CD1c-positive myeloid dendritic cell (primary cell): Measurements from ENCODE around the gene PLXNA4.

Experiments
- DNase-seq: peaks from one replicate; pipeline ENCODE4 v3.0.0-alpha.2; 2016; ENCODE audit errors: extremely low spot score

Gene PLXNA4

DNA sequence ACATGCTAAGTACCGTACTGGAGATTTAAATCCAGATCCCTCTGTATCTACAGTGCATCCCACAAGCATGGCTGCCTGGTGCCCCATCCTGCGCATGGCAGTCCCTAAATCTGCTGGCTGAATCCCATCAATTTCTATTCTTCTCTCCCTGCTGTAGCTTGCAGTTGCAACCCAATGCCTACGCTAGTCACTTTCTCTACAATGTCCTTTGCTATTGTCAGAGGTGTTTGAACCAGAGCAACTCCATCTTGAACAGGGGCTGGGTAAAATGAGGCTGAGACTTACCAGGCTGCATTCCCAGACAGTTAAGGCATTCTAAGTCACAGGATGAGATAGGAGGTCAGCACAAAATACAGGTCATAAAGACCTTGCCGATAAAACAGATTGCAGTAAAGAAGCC, 461.2 kb downstream of the PLXNA4 start:
- DNase-seq: no peak

DNA sequence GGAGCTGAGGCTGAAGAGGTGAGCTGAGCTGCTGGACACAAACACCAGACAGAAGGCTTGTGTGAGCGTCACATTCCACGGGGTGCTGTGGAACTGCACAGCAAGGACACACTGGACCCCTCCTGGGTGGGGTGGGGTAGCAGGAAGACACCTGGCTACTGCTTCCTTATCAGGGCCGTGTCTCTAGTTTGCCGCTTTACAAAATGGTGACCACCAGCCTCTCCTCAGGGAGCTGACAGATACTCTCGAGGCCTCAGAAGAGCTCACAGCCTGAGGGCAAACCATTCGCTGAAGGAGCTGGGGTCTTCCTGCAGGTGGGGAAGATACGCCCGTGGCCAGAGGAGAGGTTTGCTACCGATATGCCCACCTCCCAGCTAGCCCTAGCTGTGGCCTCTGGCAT, 461.9 kb downstream of the PLXNA4 start:
- no peak for DNase-seq

DNA sequence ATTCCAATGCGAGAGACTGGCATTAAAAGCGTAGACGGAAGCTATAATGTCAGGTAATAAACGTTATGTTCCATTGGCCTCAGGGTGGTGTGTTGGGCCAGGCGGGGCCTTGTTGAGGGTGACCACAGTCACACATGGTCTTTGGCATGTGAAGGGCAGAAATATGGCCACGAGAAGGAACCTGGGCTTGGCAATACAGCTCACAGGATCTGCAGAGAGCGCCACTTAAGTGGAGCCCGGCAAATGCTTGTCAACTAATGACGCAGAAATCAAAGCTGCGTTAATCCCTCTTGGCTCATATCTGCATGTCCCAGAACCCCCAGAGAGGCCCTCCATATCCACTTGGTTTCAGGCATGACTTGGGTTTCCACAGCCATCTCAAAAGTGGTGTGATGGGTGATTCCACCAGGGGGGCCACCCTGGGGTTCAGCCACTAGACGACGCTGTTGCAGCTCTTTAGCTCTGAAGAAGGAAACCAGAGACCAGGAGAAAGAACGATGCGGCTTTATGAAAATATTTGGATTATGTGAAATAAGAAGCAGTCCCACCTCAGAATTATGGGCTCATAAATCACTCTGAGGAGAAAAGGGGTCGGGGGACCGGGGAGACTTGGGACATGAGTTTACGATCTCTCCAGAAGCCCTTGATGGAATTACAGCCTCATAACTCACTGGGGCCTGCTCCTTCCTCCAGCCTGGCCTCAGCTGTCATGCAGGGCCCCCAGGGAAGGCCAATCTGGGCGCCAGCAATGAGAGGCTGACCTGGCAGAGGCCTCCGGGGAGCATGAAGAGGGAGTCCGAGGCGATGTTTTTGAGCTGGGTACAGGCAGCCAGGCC, 462.5 kb downstream of the PLXNA4 start:
- DNase-seq: no peak

DNA sequence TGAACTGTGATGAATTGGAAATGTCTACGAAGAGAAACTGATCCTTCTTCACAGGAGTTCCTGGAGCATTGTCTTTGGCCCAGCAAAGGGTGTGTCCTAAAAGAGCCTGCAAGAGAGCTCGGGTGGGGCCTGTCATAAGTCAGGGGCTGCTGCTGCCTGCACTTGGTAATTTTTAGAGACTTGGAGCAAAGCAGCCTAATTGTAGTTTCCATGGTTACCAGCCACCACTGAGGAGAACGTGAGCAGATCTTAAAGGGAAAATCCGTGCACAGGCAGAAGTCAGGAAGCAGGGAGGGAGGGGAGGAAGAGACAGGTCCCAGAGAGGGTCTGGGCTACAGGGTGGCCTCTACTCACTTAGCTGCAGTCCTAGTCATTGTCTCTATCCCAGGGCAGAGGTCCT, 463.6 kb downstream of the PLXNA4 start:
- DNase-seq: no peak

DNA sequence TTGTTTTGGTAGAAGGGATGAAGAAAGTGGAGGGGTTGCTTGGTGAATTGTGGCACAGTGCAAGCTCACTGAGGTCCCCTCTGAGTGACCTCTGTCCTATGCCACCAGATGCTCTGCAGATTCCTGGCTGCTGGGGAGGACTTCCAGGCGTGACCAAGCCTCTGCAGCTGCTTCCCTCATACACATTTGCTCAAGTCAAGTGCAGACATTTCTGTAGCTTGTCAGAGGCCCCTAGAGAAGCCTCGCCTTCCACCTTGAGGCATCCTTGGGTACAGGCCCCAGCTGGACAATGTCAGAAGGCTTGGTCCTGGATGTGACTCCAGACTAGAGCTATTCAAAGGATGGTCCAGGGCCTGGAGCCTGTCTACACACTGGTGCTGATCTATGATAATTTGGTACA, 464.2 kb downstream of the PLXNA4 start:
- no peak for DNase-seq

DNA sequence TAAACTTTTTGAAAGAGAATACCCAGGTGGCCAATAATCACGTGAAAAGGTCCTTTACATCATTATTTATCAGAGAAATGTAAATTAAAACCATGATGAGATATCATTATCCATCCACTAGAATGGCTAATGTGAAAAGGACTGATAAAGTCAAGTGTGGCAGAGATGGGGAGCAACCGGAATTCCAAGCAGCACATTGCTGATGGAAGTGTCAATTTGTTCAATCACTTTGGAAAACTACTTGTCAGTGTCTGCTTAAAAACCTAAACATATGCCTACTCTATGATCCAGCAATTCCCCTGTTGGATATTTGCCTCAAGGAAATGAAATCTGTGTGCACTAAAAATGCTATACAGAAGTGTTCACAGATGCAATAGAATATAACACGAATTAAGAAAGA, 465.6 kb downstream of the PLXNA4 start:
- DNase-seq: no peak

DNA sequence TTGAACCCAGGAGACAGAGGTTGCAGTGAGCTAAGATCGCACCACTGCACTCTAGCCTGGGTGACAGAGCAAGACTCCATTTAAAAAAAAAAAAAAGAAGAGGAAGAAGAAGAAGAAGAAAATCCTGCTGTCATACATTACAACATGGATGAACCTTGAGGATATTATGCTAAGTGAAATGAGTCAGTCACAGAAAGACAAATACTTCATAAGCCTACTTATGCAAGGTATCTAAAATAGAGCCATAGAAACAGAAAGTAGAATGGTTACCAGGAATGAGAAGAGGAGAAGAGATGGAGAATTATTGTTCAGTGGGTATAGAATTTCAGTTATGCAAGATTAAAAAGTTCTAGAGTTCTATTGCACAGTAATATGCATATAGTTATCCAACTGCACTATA, 466.5 kb downstream of the PLXNA4 start:
- no peak for DNase-seq

DNA sequence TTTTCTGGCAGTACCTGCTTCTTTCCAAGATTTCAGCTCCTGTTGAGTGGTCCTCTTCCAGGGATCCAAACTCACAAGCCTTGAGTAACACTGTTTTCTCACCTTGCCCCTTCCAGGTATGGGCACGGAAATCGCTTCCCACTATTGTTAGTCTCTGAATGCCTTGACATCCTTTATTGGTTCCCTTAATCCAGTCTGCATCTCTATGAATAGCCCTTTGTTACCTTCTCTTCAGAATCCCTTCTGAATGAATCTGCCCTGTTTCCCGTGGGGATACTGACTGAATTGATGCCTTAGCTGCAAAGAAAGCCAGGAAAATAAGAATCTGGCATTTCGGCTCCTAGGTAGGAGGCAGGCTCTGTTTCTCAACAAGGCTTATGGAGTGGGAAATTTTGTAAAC, 467.7 kb downstream of the PLXNA4 start:
- no peak for DNase-seq

DNA sequence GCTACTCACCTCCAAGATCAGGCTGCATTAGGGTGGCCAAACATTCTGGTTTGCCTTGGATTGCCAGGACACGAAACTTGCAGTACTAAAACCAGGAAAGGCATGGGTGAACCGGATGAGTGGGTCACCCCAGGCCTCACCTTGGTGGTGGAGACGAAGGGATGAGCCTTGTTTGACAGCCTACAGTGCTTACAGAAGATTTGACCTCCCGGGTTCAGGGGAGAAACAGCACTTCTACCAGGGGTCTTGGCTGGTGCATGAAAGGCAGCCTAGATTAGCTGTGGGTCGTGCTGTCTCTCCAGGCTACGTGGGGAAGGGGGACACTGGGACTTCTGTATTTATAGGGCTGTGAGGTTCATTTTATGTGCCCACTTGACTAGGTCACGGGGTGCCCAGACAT, 469.8 kb downstream of the PLXNA4 start:
- DNase-seq: no peak

DNA sequence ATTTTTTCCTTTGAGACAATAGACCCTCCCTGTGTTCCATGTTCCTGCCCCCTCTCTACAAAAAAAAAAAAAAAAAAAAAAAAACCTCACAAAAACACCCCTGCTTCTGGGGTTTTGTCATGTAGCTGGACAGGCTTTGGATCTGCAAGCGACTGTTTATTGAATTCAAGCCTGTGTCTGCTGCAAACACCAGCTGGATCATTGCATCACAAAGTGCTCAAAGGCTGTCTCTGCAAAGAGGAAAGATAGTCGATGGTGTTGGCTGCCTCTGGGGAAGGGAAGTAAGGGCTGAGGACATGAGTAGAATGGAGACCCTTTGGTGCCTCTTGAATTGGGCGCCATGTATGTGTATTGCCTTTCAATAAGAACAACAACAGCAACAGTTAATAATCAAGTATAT, 471.2 kb downstream of the PLXNA4 start:
- DNase-seq: no peak

DNA sequence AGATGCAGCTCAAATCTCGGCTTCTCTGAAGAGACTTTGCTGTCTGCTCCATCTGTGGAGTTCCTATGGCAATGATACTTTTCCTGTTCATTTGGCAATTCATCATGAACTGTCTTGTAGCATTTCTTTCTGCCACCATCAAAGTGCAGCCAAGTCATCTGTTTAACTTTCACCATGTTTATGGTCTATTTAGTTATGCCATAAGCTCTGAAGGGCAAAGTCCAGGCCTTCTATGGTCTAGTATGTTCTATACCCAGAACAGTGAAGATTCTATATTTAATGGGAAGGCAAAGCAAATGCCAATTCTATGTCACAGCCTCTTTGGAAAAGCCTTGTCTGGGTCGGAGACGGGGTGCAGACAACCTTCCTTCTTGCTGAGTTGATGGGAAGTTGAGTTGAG, 472.6 kb downstream of the PLXNA4 start:
- no peak for DNase-seq

DNA sequence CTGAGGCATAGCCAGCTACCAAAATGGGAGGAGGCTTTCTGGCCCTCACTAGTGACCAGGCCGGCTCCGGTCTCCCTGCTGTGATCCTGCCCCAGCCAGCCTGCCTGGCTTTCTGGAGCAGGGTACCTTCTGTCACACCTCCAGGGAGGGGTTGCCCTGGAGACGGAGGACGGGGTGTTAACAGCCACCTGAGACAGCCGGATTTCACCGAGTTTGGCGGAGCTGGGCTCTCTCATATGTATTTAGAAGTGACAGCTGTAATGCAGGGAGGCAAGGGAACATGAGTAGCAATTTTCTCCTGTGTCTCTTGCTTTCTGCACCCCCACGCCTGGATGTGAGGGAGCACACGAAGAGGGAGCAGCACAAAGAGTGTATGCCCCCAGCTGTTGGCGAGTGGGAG, 473.3 kb downstream of the PLXNA4 start:
- no peak for DNase-seq

DNA sequence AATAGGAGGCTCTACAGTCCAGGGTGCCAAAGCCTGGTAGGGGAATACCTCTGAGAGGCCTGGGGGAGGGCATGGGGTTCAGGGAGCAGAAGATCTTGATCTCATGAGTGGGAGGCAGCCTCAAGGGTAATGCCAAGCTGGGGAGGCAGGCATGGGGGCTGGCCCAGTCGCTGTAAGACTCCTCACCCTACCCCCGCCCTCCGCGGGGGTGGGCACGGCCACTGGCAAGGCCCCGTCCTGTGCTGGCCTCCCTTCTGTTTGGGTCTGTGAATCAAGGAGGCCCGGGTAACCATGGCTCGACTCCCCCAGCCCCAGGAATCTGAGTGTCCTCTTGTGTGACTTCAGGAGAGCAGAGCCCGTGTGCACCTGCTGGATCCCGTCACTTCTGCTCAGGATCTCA, 473.9 kb downstream of the PLXNA4 start:
- DNase-seq: no peak

DNA sequence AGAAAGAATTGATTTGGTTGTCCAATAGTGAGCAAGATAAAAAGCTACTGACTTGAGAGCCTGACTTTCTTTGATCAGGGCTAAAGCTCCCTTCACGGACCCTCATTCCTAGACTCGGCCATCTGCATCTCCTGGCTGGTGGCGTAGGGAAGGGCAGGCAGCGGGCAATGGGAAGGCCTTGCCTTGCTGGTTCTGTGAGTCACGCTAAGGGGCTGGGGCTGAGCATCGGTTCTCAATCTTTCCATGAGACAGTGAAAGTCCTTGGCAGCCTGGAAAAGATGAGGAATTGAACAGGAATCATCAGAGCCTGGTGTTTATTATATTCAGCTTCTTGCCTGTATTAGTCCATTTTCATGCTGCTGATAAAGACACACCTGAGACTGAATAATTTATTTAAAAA, 475.3 kb downstream of the PLXNA4 start:
- no peak for DNase-seq

DNA sequence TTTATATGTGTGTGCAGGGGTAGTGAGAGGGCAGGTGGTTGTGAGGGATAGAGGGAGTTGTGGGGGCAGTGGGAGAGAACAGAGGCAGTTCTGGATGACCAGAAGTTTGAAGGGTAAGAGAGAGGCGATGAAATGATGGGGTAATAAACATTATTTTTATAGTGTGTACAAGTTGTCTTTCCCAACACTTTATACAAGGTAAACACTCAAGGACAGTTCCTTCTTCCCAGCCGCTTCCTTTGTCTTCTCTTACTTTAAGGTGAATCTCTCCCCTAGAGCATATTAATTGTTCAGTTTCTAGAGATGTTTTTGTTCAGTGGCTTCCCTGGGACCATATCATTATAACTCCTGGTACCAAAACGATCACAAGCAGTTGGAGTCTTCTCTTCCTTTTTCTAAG, 475.8 kb downstream of the PLXNA4 start:
- DNase-seq: no peak

DNA sequence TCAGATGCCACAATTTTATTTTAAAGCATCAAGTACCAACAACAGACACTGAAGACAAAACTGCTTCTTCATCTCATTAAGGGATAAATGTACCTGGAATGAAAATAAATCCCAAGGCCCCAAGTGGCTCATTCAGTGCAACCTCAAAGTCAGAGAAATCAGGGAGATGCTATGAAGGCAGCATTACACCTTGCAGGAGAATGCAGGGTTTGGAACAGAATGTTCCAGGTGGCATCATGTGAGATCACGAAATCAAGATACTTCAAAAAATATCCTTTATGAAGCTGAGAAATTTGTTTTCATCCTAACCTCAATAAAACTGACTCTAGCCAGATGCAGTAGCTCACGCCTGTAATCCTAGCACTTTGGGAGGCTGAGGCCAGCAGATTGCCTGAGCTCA, 477.1 kb downstream of the PLXNA4 start:
- DNase-seq: no peak

DNA sequence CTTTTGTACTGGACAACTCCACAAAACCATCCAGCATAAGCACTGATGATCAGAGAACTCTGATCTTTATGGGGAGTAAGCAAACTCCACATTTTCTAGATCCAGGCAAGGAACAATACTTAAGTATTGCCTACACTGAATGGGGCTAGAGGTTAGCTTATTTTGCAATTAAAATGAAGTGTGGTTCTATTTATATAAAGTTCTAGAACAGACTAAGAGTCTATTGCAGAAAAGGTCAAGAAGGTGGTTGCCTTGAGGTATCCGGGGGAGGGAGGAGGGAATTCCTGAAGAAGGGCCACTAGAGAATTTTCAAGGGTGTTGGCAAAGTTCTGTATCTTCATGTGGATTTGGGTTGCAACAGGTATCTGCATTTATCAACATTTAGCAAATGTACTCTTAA, 477.9 kb downstream of the PLXNA4 start:
- no peak for DNase-seq

DNA sequence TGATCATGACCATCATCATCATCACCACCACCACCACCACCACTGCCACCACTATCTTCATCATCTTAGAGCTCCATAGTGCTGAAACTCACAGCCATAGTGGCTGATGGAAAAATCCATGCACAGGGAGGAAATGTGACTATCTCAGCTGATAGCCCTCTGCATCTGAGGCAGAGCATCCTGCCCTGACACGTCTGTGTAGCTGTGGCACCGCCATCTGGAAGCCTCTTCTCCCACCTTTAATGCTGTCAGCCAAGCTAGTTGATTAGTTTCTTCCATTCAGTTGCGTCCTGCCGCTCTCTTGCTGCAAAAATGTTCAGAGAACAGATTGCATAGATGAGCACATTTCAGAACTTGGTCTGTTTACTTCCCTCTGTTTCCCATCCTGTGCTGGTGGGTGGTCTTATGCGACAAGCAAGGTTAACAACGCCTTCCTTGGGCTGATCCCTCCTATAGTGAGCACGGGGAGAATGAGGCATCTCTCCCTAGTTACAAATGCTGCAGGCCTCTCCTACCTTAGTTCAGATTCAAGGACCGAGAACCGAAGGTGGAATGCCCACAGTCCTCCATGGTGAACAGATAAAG, 478.6 kb downstream of the PLXNA4 start:
- DNase-seq: no peak

DNA sequence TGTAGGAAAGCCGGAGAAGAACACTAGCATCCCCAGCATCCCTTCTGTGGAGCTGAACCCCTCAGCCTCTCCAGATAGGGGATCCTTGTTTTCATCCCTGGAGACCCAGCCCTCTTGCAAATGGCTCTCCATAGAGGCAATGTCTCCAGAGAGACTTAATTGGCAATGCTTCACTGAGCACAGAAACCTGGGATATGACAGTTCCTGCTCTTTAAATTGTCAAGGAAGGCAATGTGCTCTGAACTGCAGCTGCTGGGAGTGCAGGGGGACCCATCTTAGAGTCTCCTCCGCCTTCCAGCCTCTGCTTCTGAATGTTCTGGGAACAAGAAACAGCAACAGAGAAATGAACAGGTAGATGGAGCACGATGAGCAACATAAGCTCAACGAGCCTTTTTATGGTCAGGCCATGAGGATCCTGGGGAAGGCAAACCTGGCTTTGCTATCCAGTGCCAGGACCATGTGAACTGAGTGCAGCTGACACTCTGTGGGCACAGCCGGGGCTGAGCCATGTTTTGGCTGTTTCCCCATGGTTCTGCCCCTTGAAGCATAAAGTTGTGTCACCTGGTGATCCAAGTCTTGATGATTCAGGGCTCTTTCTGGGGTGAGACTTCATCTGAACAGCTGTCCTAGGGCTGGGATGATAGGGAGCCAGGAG, 481.0 kb downstream of the PLXNA4 start:
- no peak for DNase-seq

DNA sequence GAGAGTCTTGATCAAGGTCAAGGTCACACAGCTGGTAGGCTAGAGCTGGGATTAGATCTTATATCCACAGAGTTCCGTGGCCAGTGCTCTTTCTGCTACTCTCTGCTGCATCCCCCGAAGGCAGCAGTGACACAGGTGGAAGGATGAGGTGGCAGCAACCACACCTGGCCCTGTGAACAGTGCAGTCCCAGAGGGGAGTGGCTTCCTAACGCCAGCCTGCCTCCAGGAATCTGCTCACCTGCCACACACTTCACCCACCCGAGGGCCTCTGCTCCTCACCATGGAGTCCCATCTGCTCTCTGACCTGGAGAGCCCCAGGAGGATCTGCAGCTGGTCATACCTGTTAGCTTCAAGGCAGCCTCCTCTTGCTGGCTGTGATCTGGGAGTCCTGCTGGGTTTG, 484.2 kb downstream of the PLXNA4 start:
- no peak for DNase-seq

DNA sequence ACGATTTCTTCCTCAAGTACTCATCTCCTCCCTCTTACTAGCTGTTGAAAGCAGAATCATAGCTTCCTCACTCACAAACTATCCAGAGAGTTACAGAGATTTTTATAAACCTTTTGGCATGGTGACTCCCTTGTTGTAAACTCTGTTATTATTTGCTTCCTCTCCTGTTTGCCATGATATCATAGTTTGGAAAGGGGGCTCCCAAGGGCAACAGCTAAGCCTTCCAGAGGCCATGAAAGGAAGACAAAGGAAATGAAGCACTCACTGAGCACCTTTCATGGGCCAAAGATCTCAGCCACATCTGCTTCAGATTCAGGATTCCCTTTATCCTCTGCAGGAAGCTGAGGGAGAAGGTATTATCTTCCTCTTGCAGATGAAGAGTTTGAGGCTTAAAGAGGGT, 484.6 kb downstream of the PLXNA4 start:
- no peak for DNase-seq

DNA sequence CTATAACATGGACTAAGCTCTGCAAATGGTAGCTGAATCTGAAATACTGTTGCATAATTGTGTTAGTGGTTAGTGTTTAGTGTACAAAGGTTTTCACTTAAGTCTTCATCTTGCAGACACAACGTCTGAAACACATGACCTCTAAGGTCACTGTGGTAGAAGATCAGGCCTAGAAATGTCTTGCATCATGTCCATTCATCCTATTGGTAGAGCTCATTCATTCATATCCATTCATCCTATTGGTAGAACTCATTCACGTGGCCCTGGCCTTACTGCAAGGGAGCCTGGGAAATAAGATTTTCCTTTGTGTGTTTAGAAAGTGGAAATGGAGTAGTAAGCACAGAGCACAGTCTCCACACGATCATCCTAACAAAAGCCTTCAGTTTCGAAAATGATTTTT, 485.8 kb downstream of the PLXNA4 start:
- no peak for DNase-seq

DNA sequence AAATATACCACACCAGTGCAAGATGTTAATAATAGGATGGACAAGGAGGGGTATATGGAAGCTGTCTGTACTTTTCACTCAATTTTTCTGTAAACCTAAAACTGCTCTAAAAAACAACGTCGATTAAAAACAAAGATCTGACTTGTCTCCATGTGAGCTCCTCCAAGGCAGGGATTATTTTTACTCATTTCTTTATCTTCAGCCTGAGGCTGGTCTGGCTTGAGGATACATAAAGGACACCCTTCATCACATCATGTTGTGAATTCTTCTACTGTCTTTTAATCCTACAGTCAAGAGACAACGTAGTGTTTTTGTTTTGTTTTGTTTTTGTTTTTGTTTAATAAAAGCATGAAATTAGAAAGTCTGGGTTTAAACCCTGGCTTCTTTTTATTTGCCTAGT, 486.9 kb downstream of the PLXNA4 start:
- no peak for DNase-seq
